HG02571 (cell line): Measurements from ENCODE around the gene FOXP2.
"Not testable (repeated sequence)": the region's sequence is repeated elsewhere in the genome, so short reads cannot be mapped to it uniquely, and the experiment has no call there.

Experiments used
- ATAC-seq: cut with Tn5 transposase; IDR thresholded peaks from one replicate; pipeline ENCODE4 v1.9.1; 2021; ENCODE audit warnings: mild to moderate bottlenecking, moderate library complexity; ENCODE audit not compliant: unreplicated experiment

The FOXP2 gene

DNA sequence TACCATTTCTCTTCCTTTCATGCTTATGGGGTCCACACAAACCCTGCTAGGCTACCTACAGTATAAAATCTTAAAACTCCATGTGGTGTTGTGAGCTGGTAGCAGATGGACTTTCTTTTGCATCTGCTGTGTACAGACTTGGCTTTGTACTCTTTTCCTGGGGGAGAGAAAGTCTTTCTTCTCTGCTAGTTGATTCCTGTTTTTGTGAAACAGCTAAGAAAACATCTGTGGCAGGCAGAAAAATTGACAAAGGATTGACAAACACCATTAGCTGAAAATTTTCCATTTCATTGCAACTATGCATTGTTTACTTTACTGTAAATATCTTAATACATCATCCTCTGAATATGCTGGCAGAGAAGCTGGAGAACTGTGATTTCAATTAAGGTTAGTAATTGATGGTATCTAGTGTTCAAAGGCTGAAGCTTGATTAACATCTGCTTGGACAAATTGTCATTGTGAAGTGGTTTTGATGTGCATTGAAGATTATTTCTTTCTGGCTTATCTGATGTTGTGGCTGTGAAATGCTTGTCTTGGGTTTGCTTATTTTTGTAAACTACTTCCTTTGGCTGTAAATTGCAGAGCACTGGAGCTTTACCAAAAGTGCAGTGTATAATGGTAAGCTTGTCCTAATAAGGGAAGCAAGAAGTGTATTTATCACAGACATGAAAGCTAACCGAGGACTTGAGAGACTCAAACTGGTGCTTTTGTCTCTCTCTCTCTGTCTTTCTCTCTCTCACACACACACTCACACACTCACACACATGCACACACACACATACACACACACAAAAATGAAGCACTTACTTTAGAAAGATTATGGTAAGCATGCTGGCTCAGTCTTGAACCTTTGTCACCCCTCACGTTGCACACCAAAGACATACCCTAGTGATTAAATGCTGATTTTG is at the start of gene FOXP2:
FOXP2 (plus strand) TSS at position 660 of the 908 bp plus-strand sequence. CDS start 11,697 bp downstream, outside the sequence.
- no peak for ATAC-seq

DNA sequence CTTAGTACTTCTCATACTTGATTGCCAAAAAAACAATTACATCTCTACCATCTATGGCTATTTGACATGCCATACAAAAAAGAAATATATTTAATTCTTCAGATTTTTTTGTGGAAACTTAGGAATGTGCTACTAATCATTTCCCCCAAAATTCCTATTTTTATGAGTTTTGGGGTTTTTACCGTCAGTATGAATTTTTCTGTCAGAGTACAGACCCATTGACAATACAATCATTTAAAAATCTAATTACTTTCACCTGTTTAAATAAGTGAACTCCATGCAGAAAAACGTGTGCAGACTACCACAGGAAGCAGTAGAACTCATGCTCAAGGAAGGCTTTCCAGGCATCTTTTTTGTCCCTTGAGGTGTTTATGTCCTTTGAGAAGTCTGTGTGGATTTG is 48.8 kb upstream of the FOXP2 start:
- no peak for ATAC-seq

DNA sequence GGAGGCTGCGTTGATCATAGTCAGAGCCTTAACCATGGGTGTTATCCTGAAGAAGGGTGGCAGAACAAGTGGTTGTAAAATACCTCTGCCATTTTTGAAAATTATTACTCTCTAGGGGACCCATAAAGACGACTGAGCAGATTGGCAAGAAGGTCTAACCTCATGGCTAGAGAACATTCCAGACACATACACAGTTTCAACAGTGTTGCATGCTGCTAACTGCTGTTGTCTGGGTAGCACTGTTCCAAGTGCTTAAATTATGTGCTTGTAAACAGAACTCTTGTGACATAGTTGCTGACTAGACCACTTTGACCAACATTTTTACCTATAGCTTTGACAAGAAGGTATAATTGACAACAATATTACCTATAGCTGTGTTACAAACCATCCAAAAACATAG is 46.1 kb upstream of the FOXP2 start:
- ATAC-seq: no peak

DNA sequence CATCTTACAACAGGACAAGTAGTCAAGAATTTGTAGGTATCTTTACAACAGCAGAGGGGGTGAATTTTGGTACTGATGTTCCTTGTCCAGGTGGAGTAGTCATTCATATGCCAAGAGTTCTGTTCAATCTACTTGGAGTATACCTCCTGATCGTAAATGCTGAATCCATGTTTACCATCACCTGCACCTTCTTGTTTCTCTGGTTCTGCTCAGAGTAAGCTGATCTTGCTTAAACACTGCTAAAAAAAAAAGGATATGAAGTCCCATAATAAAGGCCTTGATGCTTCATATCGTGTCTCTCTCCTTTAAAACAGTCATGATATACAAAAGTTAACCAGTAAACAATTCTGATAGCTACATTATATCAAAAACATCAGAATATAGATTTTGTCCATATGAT is 45.3 kb upstream of the FOXP2 start:
- ATAC-seq: no peak

DNA sequence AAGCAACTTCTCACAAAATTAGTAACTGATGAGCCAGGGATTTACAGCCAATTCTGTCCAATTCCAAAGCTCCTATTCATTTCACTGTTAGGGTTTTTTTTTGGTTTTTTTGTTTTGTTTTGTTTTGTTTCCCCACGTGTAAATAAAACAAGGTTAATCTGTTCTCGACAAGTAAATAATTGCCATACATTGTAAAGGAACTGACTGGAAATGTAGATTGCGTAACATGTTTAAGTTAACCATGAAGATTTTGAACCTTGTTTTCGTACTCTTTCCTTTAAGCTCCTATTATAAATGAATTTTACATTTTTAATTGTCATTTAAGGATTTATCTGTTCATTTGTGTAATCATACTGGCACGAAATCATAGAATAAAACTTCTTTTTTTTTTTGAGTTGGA is 42.0 kb upstream of the FOXP2 start:
- ATAC-seq: no peak

DNA sequence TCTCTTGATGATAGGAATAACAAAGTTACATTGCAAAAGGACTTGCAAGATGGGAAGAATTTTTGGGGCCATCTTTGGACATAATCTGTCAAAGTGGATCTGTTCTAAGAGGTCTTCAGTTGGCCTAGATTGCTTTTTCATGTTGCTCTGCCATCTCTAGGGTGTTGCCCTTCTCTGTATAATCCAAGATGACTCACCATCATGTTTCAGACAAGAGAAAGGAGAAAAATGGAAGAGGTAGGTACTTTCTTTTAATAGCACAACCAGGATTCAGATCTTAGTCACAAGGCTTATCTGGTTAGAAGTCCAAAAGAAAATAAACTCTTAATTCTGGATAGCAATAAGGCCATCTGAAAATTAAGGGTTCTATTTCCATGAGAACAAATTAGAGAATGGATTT is 38.7 kb upstream of the FOXP2 start:
- ATAC-seq: no peak

DNA sequence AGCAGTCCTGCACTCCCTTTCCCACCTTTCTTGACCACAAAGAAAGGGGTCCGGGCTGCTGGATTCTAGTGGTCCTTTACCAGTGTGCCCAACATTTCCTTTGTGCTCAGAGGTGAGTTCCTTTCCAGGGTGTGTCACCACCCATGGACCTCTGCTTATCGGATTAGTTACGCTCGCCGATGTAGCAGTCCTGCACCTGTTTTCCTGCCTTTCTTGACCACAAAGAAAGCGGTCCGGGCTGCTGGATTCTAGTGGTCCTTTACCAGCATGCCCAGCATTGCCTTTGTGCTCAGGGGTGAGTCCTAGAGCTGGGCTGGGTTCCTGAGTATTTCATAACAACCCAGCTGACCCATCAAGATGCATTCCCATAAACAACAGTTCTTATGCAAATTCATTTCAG is 30.7 kb upstream of the FOXP2 start:
- not testable (repeated sequence) for ATAC-seq

DNA sequence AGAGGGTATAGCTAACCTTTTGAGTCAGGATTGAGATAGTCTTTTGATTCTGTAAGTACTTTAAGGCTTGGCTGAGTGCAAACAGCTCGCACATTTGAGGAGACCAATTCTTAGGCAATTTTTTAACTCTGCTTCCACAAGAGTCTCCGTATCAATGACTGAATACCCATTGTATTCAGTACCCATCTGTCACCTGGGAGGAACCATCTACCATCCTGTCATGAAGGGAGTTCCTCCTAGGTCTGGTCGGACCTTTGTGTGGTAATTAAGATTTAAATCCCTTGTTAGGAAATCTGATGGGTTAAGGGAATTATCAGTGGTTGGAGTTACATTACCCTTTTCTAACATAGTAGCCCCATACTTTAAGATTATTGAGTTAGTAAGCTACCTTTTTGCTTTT is 30.3 kb upstream of the FOXP2 start:
- ATAC-seq: not testable (repeated sequence)

DNA sequence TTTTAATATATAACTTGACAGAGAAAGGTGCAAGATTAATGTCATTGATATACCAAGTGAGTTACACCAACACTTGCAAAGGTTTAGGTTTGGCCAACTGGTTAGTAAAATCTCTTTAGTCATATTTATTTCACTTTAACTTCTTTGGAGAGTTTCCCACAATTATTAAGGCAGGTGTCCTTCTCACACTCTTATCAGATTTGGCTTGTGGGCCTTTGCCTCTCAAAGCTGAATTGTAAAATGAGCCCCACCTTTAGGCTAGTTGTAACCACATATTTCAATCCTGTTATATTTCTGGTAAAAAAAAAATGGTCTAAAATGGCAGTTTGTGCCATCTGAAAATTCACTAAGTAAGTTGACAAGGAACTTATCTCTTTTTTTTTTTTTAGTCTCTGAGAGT is 26.6 kb upstream of the FOXP2 start:
- ATAC-seq: no peak

DNA sequence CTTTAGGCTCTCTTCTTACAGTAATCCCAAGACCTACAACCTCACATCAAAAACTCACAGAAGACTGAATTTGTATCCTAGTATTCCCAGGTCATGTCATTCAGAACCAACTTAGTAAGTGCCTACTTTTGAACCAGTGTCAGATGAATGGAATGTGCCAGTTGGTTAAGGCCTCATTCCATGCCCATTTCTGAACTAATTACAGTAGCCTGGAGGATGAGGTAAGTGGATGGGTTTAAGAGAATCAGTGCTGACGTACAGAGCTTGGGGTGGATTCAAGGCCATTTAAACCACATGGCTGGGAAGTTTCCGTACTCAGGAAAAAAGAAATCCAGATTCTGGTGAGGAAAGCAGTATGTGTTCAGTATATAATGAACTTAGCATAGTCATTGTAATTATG is 21.9 kb upstream of the FOXP2 start:
- no peak for ATAC-seq

DNA sequence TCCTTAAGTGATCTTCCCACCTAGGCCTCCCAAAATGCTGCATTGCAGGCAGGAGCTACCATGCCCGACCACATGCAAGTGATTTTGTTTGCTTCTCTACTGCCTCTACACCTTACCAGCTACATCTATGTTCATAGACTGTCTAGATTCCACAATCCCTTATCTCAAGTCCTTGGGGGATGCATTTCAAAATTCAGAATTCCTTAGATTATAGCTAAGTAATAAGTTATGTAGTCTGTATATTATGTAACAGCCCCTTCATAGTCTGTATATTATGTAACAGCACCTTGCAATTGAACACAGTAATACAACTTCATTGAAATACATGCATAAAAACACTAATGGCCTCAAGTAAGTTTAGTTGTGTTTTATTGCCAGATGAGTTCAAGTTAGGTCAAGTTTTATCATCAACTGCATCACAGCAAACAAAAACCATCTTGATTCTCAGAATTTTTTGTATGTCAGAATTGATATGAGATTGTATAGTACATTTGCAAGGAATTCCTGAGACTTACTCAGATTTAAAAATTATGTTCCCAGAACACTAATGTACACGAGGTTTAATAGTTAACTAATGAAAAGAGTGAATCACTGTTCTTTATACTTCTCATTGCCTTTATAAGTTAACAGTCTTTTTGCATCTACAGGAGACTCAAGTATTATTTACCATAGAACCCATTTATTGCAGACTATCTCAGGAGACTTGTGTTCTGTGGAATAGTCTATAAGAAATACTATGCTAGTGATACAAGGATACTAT is 11.6 kb upstream of the FOXP2 start:
- ATAC-seq: no peak

DNA sequence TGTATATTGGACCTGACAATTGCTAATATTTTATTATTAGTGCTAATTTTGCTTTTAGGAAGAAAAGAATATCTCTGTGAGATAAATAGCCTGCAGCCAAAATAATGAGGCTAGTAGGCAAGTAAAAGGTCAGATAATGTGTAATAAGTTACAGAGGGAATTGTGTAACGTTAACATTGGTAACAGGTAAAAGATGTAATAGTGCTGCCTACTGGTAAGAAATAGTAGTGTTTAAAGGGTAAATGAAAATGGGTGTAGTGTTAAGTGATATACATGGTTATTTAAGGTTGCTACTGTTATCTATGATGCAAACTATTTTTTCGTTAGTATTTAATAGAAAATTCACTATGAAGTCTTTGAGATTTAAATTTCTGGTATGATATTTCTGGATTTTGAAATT is 9.2 kb upstream of the FOXP2 start:
- ATAC-seq: peak; percentile 66

DNA sequence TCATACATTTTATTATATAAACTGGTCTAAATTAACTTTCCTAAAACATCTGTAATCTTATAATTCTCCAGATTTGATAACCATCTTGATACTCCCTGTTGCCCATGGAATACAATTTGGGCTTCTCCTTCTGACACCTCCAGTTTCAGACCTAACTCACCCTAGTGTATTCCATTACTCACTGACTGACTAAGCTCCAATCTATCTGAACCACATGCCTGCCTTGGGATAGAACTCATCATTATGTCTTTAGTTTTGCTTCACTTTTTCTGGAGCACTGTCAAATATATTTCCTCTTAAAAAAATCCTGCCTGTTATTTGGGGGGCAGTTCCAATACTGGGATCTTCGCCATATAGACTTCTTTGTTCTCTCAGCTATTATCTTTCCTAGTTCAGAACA is 4.9 kb upstream of the FOXP2 start:
- no peak for ATAC-seq

DNA sequence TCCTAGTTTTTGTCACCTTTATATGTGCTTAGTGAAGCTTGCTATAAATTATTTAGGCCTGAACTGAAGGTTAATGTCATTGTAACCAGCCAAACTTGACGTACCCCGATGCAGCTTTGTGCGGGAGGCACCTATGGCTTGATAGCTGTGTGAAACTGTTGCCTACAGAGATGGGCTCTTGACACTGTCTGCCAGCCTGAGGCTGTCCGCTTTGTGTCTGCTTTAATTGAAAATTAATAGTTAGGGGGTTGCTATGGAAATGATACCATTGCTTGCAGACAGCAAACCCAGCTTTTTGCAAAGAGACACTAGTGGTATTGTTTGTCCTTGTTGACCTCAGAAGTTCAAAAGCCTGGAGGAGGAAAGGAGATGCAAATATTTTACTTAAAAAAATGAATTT is 2.1 kb upstream of the FOXP2 start:
- no peak for ATAC-seq

DNA sequence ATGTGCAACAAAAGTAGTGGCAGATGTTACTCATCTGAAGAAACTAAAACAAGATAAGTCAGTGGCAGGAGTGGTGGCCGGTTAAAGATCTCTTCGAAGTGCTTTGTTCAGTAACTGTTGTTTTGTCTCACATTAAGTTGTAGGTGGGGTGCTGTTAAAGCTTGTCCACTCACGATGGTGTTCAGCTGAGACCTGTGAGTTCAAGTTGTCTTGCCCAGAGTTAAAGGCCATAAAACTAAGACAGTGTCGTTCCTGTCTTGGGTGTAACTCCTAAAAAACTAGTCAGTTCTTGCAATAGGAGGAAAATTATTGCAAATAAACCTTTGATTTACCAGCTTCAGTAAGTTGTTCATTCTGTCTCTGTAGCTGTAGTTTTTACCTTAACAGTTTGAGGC is 857 bp upstream of the FOXP2 start:
- no peak for ATAC-seq

DNA sequence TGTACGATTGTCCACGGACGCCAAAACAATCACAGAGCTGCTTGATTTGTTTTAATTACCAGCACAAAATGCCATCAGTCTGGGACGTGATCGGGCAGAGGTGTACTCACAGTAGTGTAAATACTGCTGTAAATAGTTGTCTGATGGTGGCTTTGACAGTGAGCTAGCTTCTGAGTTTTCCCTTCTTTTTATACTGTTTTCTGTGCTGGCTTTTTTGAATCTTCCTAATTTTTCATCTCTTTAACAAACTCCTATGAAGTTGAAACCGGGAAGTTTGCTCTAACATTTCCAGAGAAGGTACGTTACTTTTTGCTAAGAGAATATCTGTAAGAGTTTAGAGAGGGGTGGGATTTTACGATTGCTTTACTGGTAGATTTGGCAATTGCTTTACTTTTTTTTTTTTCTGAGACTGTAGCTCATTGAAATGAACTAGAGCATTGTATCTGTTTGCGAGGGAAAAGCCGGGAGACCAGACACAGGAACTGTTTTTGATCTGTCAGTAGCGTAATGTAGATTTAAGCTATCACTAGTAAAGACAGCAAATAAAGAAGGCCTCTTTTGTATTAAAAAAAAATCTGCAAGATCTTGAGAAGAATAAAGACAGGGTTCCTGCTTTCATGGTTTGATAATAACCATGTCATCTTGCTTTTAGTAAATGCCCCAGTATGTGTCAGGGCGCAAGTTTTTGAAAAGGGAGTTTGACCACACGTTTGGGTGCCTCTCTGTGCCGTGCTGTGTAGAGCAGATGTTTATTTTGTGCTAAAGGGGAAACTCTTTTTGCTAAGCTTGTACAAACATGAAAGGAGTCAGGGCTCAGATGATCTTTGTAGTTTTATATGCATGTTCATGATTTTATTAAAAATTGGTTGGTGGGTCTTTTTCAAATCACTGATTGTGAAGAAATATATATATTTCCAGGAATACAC is 712 bp downstream of the FOXP2 start:
- ATAC-seq: no peak

DNA sequence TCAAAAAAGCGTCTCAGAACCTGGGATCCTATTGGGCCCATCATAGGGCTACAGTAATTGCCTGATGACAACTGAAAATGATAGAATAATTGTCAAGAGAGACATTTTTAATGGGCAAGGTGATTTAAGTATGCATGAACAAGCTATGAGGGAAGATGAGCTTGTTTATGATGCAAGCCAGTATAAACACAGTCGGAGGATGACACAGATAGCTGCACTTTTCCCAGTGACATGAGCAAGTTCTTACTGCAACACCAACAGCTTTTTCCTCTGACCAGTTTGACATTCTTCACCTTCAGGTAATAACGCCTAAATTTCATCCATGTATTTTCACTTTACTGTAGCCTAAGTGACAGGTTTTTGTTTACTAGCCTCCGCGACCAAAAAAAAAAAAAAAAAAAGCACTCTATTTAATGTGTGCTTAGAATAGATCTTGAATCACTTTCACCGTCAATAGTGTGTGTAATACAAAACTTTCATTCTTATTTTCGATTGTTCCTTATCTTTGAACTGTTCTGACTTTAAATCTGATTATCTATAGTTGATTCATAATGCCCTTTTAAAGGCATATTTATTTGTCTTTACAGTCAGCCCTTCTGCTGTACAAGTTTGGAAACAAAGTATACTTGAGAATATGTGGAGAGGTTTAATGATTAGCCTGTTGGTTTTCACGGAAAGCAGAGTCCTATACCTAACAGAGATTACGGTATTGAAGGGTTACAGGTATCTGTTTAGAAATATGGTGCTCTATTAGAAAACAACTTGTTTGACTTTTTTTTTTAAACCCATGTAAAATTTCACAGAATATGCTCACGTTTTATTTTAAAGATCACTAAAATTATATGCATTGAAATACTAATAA is 1.7 kb downstream of the FOXP2 start:
- ATAC-seq: no peak

DNA sequence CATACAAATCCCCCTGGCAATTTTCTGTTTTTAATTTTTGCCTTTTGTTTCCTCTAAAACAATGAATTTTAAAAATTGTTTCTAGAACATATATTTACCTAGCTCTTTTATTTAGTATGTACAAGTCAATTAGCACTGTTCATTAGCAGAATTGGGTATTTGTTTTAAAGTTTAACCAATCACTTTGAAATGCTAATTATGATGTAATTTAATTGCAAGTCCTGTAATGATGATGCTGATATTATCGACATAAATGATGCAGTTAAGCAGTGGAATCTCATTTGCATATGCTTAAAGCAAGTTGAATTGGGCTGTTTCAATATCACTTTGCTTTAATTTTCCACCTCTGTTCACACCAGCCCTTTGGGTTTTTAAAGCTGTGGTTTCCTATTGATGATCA is 2.7 kb downstream of the FOXP2 start:
- ATAC-seq: no peak

DNA sequence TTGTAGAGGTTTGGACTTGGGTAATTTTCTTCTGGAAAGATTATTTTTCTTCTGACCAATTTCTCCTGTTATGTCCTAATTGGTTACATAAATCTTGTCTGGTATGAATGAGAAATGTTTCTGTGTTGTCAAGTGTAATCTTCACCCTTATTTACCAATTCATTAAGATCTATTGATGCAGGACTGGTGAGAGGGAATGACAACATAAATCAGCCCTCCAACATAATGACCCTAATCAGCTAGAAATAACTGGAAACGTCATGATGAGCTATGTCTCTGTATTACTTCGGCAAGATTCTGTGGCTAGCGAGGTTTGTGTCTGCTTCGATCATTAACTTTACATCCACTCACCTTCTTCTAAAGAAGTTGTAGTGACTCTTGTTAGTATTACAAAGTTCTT is 3.5 kb downstream of the FOXP2 start:
- no peak for ATAC-seq
